Peyer's patch (tissue), 4 donors: Measurements from ENCODE around the gene INHBB.

ENCODE experiments used
- POLR2A ChIP-seq, 2 donors: fragments of 450-650 bp; IDR thresholded peaks; one replicate each; pipeline ENCODE4 v1.5.1; 2017; ENCODE audit warnings: antibody characterized with exemption in 2 of 2, mild to moderate bottlenecking in 2 of 2, moderate library complexity in 2 of 2
- TF ChIP-seq, protein P1 (sequence below), 6 experiments: fragments of 450-650 bp in 4 of 6; fragments of 200-600 bp in 2 of 6; sonication (generic) in 1 of 6; IDR thresholded peaks; one replicate each; pipeline ENCODE4 v1.5.1; 2017 to 2019; ENCODE audit warnings: antibody characterized with exemption in 6 of 6, mild to moderate bottlenecking in 3 of 6, moderate library complexity in 1 of 6

GRCh38 chr2:120394764-120395163, 48.8 kb downstream of the INHBB start:
- TF ChIP-seq, protein P1, sequence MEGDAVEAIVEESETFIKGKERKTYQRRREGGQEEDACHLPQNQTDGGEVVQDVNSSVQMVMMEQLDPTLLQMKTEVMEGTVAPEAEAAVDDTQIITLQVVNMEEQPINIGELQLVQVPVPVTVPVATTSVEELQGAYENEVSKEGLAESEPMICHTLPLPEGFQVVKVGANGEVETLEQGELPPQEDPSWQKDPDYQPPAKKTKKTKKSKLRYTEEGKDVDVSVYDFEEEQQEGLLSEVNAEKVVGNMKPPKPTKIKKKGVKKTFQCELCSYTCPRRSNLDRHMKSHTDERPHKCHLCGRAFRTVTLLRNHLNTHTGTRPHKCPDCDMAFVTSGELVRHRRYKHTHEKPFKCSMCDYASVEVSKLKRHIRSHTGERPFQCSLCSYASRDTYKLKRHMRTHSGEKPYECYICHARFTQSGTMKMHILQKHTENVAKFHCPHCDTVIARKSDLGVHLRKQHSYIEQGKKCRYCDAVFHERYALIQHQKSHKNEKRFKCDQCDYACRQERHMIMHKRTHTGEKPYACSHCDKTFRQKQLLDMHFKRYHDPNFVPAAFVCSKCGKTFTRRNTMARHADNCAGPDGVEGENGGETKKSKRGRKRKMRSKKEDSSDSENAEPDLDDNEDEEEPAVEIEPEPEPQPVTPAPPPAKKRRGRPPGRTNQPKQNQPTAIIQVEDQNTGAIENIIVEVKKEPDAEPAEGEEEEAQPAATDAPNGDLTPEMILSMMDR (IDR thresholded peaks at IDR 0.05) = no peak
- no peak for TF ChIP-seq POLR2A (IDR thresholded peaks at IDR 0.05)
